ENCODE data around the gene PIK3C2G.
"Not testable (repeated sequence)": the region's sequence is repeated elsewhere in the genome, so short reads cannot be mapped to it uniquely, and the experiment has no call there.

PIK3C2G gene

GRCh38 chr12:18243238-18243637 lies 18.1 kb upstream of the PIK3C2G start:
- TF ChIP-seq CTCF (IDR thresholded peaks at IDR 0.05; ENCODE audit: low read length, missing control alignments) = no peak
- DNase-seq (ENCODE audit: low read depth) = no peak
- no peak overlapping the region for H3K4me3 ChIP-seq (replicated peaks; ENCODE audit: low read depth, low read length)

- DNase-seq (ENCODE audit: low read depth) = no peak
- TF ChIP-seq CTCF (IDR thresholded peaks at IDR 0.05; ENCODE audit: low read length, missing control alignments) = peak; percentile 38
These were observed 15.3 kb upstream of the PIK3C2G start for GRCh38 chr12:18246066-18246465.

GRCh38 chr12:18250313-18250916 lies 10.9 kb upstream of the PIK3C2G start:
- H3K4me3 ChIP-seq (replicated peaks; ENCODE audit: low read depth, low read length) = no peak overlapping the region
- peak; percentile 70 for TF ChIP-seq CTCF (IDR thresholded peaks at IDR 0.05; ENCODE audit: low read length, missing control alignments)
- peak; percentile 85 for DNase-seq (ENCODE audit: low read depth)

More at GRCh38 chr12:18246066-18246465, 15.3 kb upstream of the PIK3C2G start:
- H3K4me3 ChIP-seq (replicated peaks; ENCODE audit: low read depth, low read length) = no peak overlapping the region

GRCh38 chr12:18254081-18254480 lies 7.2 kb upstream of the PIK3C2G start:
- no peak for DNase-seq (ENCODE audit: low read depth)
- TF ChIP-seq CTCF (IDR thresholded peaks at IDR 0.05; ENCODE audit: low read length, missing control alignments) = no peak
- no peak overlapping the region for H3K4me3 ChIP-seq (replicated peaks; ENCODE audit: low read depth, low read length)

- DNase-seq (ENCODE audit: low read depth); H3K4me3 ChIP-seq (replicated peaks; ENCODE audit: low read depth, low read length): not testable (repeated sequence)
These were observed 6.3 kb upstream of the PIK3C2G start for GRCh38 chr12:18255004-18255403.

DNA sequence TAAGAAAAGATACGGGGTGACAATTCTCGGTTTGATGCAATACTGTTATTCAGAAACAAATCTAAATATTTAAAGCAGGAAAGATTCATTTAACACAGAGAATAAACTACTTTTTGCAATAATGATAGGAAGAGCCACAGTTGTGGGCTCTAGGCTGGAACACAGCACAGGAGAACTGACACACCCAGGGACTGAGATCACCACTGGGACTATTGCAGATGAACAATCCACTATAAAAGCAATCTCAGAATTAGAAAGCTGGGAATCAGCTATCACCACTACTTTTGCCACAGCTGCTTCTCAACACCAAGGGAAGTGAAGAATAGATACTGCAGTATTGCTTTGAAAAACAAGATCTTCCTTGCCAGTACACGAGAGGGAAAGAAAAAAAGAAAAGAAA lies 4.1 kb upstream of the PIK3C2G start:
- no peak for DNase-seq (ENCODE audit: low read depth)
- no peak for TF ChIP-seq CTCF (IDR thresholded peaks at IDR 0.05; ENCODE audit: low read length, missing control alignments)
- H3K4me3 ChIP-seq (replicated peaks; ENCODE audit: low read depth, low read length) = no peak overlapping the region

- DNase-seq (ENCODE audit: low read depth) = no peak
- H3K4me3 ChIP-seq (replicated peaks; ENCODE audit: low read depth, low read length) = no peak overlapping the region
- no peak for TF ChIP-seq CTCF (IDR thresholded peaks at IDR 0.05; ENCODE audit: low read length, missing control alignments)
These were observed 2.4 kb upstream of the PIK3C2G start for GRCh38 chr12:18258929-18259328.
